Liver (tissue), 3 donors: ENCODE results near the gene GLI1.

Source experiments
- CTCF ChIP-seq: fragments of 150-350 bp; IDR thresholded peaks from 2 replicates; pipeline ENCODE4 v1.5.1; 2017; ENCODE audit warnings: improper control_type of control experiment, low read depth, low read length; ENCODE audit not compliant: missing input control
- FOXA1 ChIP-seq: IDR thresholded peaks from 2 replicates; pipeline ENCODE4 v1.6.1; 2016; ENCODE audit warnings: antibody characterized with exemption
- GABPA ChIP-seq, 2 donors: IDR thresholded peaks in 1 of 2; conservative IDR thresholded peaks in 1 of 2; 2 replicates each; pipeline ENCODE4 v1.6.1; 2016; ENCODE audit warnings: antibody characterized with exemption in 2 of 2, mild to moderate bottlenecking in 1 of 2, moderate library complexity in 1 of 2
- donor health status: healthy.
- donor health status: healthy.

GRCh38 chr12:57489157-57489641 lies 29.6 kb downstream of the GLI1 start:
- TF ChIP-seq CTCF: no peak
- no peak for TF ChIP-seq GABPA (IDR thresholded peaks at IDR 0.05 in 1 of 2, conservative IDR thresholded peaks at IDR 0.05 in 1 of 2)
- no peak for TF ChIP-seq FOXA1
